ENCODE measurements around the gene USP4.

Gene USP4

GRCh38 chr3:49385617-49386016, 45.8 kb upstream of the USP4 start:
- Histone ChIP-seq H3K4me1 (ENCODE audit: control insufficient read depth in 1 of 2, insufficient read depth in 1 of 2, low read depth in 1 of 2, low read length in 1 of 2) (peaks cover 31 to 32% of the 10 kb centered on the region in 2 experiments), H3K36me3 (no peaks in the 10 kb centered on the region)

GRCh38 chr3:49383387-49383786, 43.5 kb upstream of the USP4 start:
- TF ChIP-seq CTCF (IDR thresholded peaks at IDR 0.05) = no peak
- Histone ChIP-seq H3K9me3 (no peaks in the 10 kb centered on the region), H3K27me3 (no peaks in the 10 kb centered on the region), H3K4me1 (ENCODE audit: control insufficient read depth in 1 of 2, insufficient read depth in 1 of 2, low read depth in 1 of 2, low read length in 1 of 2) (peaks cover 30 to 38% of the 10 kb centered on the region in 2 experiments), H3K4me3 (ENCODE audit: low read depth in 1 of 2, low read length in 1 of 2) (no peak overlapping the region), H3K27ac (peak overlapping the region; percentile 23), H3K36me3 (no peaks in the 10 kb centered on the region)

More at GRCh38 chr3:49385617-49386016, 45.8 kb upstream of the USP4 start:
- peak overlapping the region in 1 of 2 experiments; percentile 5 for H3K4me3 ChIP-seq (ENCODE audit: low read depth in 1 of 2, low read length in 1 of 2)
- peak overlapping the region; percentile 77 for H3K27ac ChIP-seq
- no peak for TF ChIP-seq CTCF (IDR thresholded peaks at IDR 0.05)
- H3K9me3 ChIP-seq = no peaks in the 10 kb centered on the region
- no peaks in the 10 kb centered on the region for H3K27me3 ChIP-seq

GRCh38 chr3:49378249-49378895, 38.5 kb upstream of the USP4 start:
- Histone ChIP-seq H3K27me3 (no peaks in the 10 kb centered on the region), H3K36me3 (peaks cover 19% of the 10 kb centered on the region), H3K27ac (peak overlapping the region; percentile 31), H3K4me1 (ENCODE audit: control insufficient read depth in 1 of 2, insufficient read depth in 1 of 2, low read depth in 1 of 2, low read length in 1 of 2) (peaks cover 13 to 18% of the 10 kb centered on the region in 2 experiments), H3K4me3 (ENCODE audit: low read depth in 1 of 2, low read length in 1 of 2) (no peak overlapping the region), H3K9me3 (no peaks in the 10 kb centered on the region)
- TF ChIP-seq CTCF (IDR thresholded peaks at IDR 0.05) = no peak

GRCh38 chr3:49377483-49377882, 37.6 kb upstream of the USP4 start:
- Histone ChIP-seq H3K4me1 (ENCODE audit: control insufficient read depth in 1 of 2, insufficient read depth in 1 of 2, low read depth in 1 of 2, low read length in 1 of 2) (peaks cover 14 to 21% of the 10 kb centered on the region in 2 experiments), H3K36me3 (peaks cover 27% of the 10 kb centered on the region), H3K4me3 (ENCODE audit: low read depth in 1 of 2, low read length in 1 of 2) (no peak overlapping the region), H3K27ac (peak overlapping the region; percentile 51), H3K9me3 (no peaks in the 10 kb centered on the region), H3K27me3 (no peaks in the 10 kb centered on the region)
- TF ChIP-seq CTCF (IDR thresholded peaks at IDR 0.05) = no peak

GRCh38 chr3:49371946-49372345, 32.1 kb upstream of the USP4 start:
- Histone ChIP-seq H3K27ac (peak overlapping the region; percentile 41), H3K9me3 (no peaks in the 10 kb centered on the region), H3K4me3 (ENCODE audit: low read depth in 1 of 2, low read length in 1 of 2) (no peak overlapping the region), H3K4me1 (ENCODE audit: control insufficient read depth in 1 of 2, insufficient read depth in 1 of 2, low read depth in 1 of 2, low read length in 1 of 2) (peaks cover 6% of the 10 kb centered on the region in 2 experiments), H3K27me3 (no peaks in the 10 kb centered on the region), H3K36me3 (peaks cover 71% of the 10 kb centered on the region)
- TF ChIP-seq CTCF (IDR thresholded peaks at IDR 0.05) = no peak

Data from neutrophil (primary cell).